Kidney tubule cell (primary cell): ENCODE data around the gene MYO19.

Experiments
- DNase-seq: peaks from one replicate; pipeline ENCODE4 v3.0.0-alpha.2; 2018; ENCODE audit warnings: low spot score

Gene MYO19

GRCh38 chr17:36534840-36535668 is at the start of gene MYO19, which contains the start of gene PIGW:
TSS of gene MYO19 (minus strand) at chr17:36534868. CDS start at chr17:36532538, 2,330 bp downstream.
TSS of gene PIGW (plus strand) at chr17:36534987. CDS start at chr17:36537102, 2,115 bp downstream.
- peak; percentile 92 for DNase-seq

- DNase-seq: no peak
These were observed 49.1 kb upstream of the MYO19 start for GRCh38 chr17:36583787-36584186.

GRCh38 chr17:36578671-36579070 is 44.0 kb upstream of the MYO19 start:
- no peak for DNase-seq

GRCh38 chr17:36576793-36577192 is 42.1 kb upstream of the MYO19 start:
- no peak for DNase-seq

GRCh38 chr17:36575028-36575427 is 40.4 kb upstream of the MYO19 start:
- no peak for DNase-seq

GRCh38 chr17:36566081-36566480 is 31.4 kb upstream of the MYO19 start:
- no peak for DNase-seq

GRCh38 chr17:36553459-36553858 is 18.8 kb upstream of the MYO19 start:
- no peak for DNase-seq

- no peak for DNase-seq
These were observed 16.1 kb upstream of the MYO19 start for GRCh38 chr17:36550491-36551417.

- no peak for DNase-seq
These were observed 13.1 kb upstream of the MYO19 start for GRCh38 chr17:36547776-36548175.

GRCh38 chr17:36546418-36547093 is 11.9 kb upstream of the MYO19 start:
- DNase-seq: no peak

- DNase-seq: peak; percentile 97
These were observed 11.1 kb upstream of the MYO19 start for GRCh38 chr17:36545465-36546417.

- DNase-seq: no peak
These were observed 10.4 kb upstream of the MYO19 start for GRCh38 chr17:36545077-36545464.

GRCh38 chr17:36544307-36545076 is 9.8 kb upstream of the MYO19 start, which contains the start of gene GGNBP2:
TSS of gene GGNBP2 (plus strand) at chr17:36544919. CDS start at chr17:36545725, 806 bp downstream.
- peak; percentile 92 for DNase-seq

GRCh38 chr17:36544044-36544306 is 9.3 kb upstream of the MYO19 start:
- DNase-seq: no peak

- no peak for DNase-seq
These were observed 8.1 kb upstream of the MYO19 start for GRCh38 chr17:36542755-36543154.

- no peak for DNase-seq
These were observed 6.0 kb upstream of the MYO19 start for GRCh38 chr17:36540696-36541095.

- no peak for DNase-seq
These were observed 1.0 kb upstream of the MYO19 start for GRCh38 chr17:36535669-36536081.

GRCh38 chr17:36533935-36534839 is 481 bp downstream of the MYO19 start:
- peak; percentile 78 for DNase-seq

GRCh38 chr17:36532435-36532975 is 2.2 kb downstream of the MYO19 start:
- DNase-seq: no peak
